Measurements from ENCODE around the gene EPHA3.

Gene EPHA3

GRCh38 chr3:89171687-89172545 is 64.5 kb downstream of the EPHA3 start:
- TF ChIP-seq CTCF (IDR thresholded peaks at IDR 0.05; ENCODE audit: insufficient read depth, low read length, missing control alignments) = no peak
- POLR2A ChIA-PET = no interaction called here
- DNase-seq (ENCODE audit: low read depth, low spot score) = no peak
- no peak overlapping the region for H3K4me3 ChIP-seq (ENCODE audit: low read depth, low read length)
- CTCF ChIA-PET = no interaction called here

GRCh38 chr3:89173546-89173945 is 66.1 kb downstream of the EPHA3 start:
- CTCF ChIA-PET = no interaction called here
- no peak for DNase-seq (ENCODE audit: low read depth, low spot score)
- no peak overlapping the region for H3K4me3 ChIP-seq (ENCODE audit: low read depth, low read length)
- no peak for TF ChIP-seq CTCF (IDR thresholded peaks at IDR 0.05; ENCODE audit: insufficient read depth, low read length, missing control alignments)
- POLR2A ChIA-PET = no interaction called here

GRCh38 chr3:89179355-89180001 is 72.1 kb downstream of the EPHA3 start:
- ChIA-PET POLR2A (no interaction called here), CTCF (interaction anchor here (0.5 kb wide), 1 partner anchor 972 kb away, joined by 3 read pairs; no protein-coding TSS in a partner anchor)

GRCh38 chr3:89180334-89180733 is 72.9 kb downstream of the EPHA3 start:
- no peak for DNase-seq (ENCODE audit: low read depth, low spot score)
- ChIA-PET POLR2A (no interaction called here), CTCF (interaction anchor here (0.5 kb wide), 1 partner anchor 973 kb away, joined by 3 read pairs; no protein-coding TSS in a partner anchor)
- H3K4me3 ChIP-seq (ENCODE audit: low read depth, low read length) = no peak overlapping the region
- TF ChIP-seq CTCF (IDR thresholded peaks at IDR 0.05; ENCODE audit: insufficient read depth, low read length, missing control alignments) = no peak

More at GRCh38 chr3:89179355-89180001, 72.1 kb downstream of the EPHA3 start:
- no peak for DNase-seq (ENCODE audit: low read depth, low spot score)
- H3K4me3 ChIP-seq (ENCODE audit: low read depth, low read length) = no peak overlapping the region
- TF ChIP-seq CTCF (IDR thresholded peaks at IDR 0.05; ENCODE audit: insufficient read depth, low read length, missing control alignments) = no peak

GRCh38 chr3:89182056-89182455 is 74.6 kb downstream of the EPHA3 start:
- H3K4me3 ChIP-seq (ENCODE audit: low read depth, low read length) = no peak overlapping the region
- CTCF ChIA-PET = no interaction called here
- DNase-seq (ENCODE audit: low read depth, low spot score) = no peak
- POLR2A ChIA-PET = no interaction called here
- no peak for TF ChIP-seq CTCF (IDR thresholded peaks at IDR 0.05; ENCODE audit: insufficient read depth, low read length, missing control alignments)

All from AG04449 (cell line).